Mesothelial cell of epicardium (in vitro differentiated cells): ENCODE measurements around the gene LAMTOR1. TPM values are rescaled to one million over a fixed set of nuclear protein-coding genes. Genes with fewer than 3 reads are reported as not detected.
A peak's percentile ranks its signal among the peaks of the same experiment; 100 is the strongest.

ENCODE experiments used
- DNase-seq, 2 experiments: peaks; one replicate each; pipeline ENCODE4 v3.0.0; 2021; ENCODE audit warnings: low spot score in 2 of 2; ENCODE audit not compliant: unreplicated experiment in 2 of 2
- H3K27ac Mint-ChIP-seq: 2 replicates; pipeline ENCODE4 v1.8.0; 2021; ENCODE audit warnings: mixed read lengths
- H3K27me3 Mint-ChIP-seq: 2 replicates; pipeline ENCODE4 v1.8.0; 2021; ENCODE audit warnings: low read depth, mixed read lengths
- H3K36me3 Mint-ChIP-seq: 2 replicates; pipeline ENCODE4 v1.8.0; 2021; ENCODE audit warnings: mixed read lengths
- H3K4me1 Mint-ChIP-seq: 2 replicates; pipeline ENCODE4 v1.8.0; 2021; ENCODE audit warnings: mixed read lengths
- H3K4me3 Mint-ChIP-seq: 2 replicates; pipeline ENCODE4 v1.8.0; 2021; ENCODE audit warnings: mild to moderate bottlenecking, moderate library complexity, mixed read lengths
- H3K9me3 Mint-ChIP-seq: 2 replicates; pipeline ENCODE4 v1.8.0; 2021; ENCODE audit warnings: mixed read lengths
- total RNA-seq: library from RNA; stranded (reverse); gene quantifications from 3 replicates; pipeline ENCODE4 v1.2.1, GENCODE V29; 2021
- TF ChIP-seq, protein P1 (sequence below): fragments of 200-600 bp; sonication (generic); IDR thresholded peaks from one replicate; pipeline ENCODE4 v1.5.0; 2021; ENCODE audit warnings: antibody characterized with exemption; ENCODE audit not compliant: unreplicated experiment

Gene LAMTOR1
- total RNA-seq, 1 donor from 2014 or later: 69.1 TPM

DNA sequence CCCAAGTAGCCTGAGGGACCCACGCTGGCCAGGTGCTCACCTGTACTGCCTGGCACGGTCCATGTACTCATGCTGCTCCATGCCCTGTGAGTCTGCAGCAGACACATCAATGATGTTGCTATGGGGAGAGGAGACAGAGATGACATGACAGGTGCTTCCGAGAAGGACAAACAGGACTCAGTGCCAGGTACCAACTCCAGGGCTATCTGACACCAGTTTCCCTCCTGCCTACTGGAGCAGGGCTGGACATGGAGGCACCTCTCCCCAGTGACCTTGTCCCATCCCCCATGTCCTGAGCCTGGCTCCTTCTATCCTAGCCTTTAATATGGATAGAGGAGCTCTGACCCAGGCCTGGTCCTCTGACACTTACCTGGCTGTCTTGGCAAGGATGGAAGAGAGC is 4.4 kb downstream of the LAMTOR1 start:
- Mint-ChIP-seq H3K27ac (no peak overlapping the region), H3K27me3 (no peaks in the 10 kb centered on the region), H3K9me3 (no peaks in the 10 kb centered on the region), H3K36me3 (peaks cover 21% of the 10 kb centered on the region), H3K4me3 (no peak overlapping the region), H3K4me1 (peaks cover 28% of the 10 kb centered on the region)
- DNase-seq: no peak
- TF ChIP-seq, protein P1, sequence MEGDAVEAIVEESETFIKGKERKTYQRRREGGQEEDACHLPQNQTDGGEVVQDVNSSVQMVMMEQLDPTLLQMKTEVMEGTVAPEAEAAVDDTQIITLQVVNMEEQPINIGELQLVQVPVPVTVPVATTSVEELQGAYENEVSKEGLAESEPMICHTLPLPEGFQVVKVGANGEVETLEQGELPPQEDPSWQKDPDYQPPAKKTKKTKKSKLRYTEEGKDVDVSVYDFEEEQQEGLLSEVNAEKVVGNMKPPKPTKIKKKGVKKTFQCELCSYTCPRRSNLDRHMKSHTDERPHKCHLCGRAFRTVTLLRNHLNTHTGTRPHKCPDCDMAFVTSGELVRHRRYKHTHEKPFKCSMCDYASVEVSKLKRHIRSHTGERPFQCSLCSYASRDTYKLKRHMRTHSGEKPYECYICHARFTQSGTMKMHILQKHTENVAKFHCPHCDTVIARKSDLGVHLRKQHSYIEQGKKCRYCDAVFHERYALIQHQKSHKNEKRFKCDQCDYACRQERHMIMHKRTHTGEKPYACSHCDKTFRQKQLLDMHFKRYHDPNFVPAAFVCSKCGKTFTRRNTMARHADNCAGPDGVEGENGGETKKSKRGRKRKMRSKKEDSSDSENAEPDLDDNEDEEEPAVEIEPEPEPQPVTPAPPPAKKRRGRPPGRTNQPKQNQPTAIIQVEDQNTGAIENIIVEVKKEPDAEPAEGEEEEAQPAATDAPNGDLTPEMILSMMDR: no peak

DNA sequence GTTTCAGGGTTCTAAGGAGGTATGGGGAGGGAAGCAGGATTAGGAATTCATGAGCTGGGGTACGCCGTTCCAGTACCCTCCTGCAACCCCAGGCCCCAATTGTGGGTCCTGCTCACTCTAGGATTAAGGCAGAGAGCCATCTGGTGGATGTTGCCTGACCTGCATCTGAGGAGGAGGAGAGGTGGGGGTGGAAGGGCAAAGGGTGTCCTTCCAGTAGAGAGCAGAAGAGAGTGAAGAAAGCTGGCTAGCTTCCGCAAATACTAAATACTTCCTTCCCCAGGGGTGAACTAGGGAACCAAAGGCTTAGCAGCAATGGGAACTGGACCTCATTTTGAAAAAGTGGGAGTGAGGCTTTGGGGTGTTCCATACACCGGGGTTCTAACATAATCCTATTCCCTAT is 11.8 kb downstream of the LAMTOR1 start:
- Mint-ChIP-seq H3K36me3 (peaks cover 3% of the 10 kb centered on the region), H3K9me3 (no peaks in the 10 kb centered on the region), H3K4me3 (no peak overlapping the region), H3K27ac (peak overlapping the region; percentile 7), H3K27me3 (no peaks in the 10 kb centered on the region), H3K4me1 (no peaks in the 10 kb centered on the region)
- TF ChIP-seq, protein P1: no peak
- peak in 1 of 2 experiments; percentile 59 for DNase-seq

DNA sequence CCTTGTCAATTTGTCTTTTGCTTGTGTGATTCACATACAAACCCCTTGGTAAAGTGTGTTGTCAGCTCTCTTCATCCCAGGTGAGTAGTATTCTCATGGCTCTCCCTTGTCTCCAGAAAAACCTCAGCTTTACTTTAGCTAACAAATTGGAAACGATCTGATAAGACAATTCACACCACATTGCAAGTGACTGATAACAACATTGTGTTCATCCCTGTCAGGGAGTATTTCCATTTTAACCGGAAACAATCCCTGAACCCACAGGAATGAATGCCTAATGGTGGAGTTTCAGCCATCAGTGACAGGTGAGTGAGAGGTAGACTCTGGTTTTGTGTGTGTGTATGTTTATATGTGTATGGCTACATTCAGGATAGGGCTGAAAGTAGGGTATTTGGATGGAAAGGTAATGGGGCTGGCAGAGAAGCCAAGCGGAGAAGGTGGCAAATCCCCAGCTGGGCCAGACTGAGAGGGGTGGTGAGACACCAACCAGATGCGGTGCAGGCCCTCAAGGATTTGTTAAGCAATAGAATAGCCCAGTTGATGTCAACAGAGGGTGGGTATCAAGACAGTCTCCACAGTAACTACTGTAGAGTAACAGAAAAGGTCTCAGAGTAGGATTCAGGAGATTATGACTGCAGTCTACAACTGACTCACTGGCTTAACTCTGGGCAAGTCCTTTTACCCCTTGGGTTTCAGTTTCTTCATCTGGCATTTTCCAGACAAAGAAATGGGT is 14.9 kb downstream of the LAMTOR1 start:
- Mint-ChIP-seq H3K9me3 (no peaks in the 10 kb centered on the region), H3K4me1 (peaks cover 10% of the 10 kb centered on the region), H3K27ac (no peak overlapping the region), H3K36me3 (peaks cover 4% of the 10 kb centered on the region), H3K4me3 (no peak overlapping the region), H3K27me3 (no peaks in the 10 kb centered on the region)
- DNase-seq: no peak
- TF ChIP-seq, protein P1: no peak

DNA sequence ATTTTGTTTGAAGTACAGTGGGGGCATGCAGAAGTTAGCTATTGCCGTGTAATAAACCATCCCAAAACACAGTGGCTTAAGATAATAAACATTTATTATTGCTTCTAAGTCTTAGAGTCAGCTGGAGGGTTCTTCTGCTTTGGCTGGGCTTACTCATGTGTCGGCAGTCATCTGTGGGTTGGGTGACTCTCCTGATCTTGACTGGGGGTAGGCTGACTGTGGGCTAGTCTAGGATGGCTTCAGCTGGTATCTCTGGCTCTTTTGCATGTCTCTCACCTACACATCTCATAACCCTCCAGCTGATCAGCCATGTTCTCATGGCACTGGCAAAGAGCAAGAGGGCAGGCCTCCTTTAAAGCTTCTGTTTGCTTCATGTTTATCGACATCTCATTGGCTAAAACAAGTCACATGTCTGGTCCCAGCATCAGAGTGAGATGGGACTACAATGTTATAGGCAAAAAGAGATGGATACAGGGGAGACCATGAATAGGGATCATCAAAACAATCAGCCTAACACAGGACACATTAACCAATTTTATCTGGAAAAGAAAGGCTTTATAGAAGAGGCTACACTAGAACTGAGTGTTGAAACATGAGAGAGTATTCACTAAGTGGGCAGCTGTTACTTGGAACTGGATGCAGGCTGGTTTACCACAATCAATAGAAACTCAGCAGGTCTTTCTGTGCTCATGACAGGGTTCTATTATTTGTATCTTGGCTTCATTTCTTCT is 17.3 kb downstream of the LAMTOR1 start:
- Mint-ChIP-seq H3K9me3 (no peaks in the 10 kb centered on the region), H3K27ac (no peak overlapping the region), H3K36me3 (peaks cover 4% of the 10 kb centered on the region), H3K4me1 (peaks cover 20% of the 10 kb centered on the region), H3K27me3 (no peaks in the 10 kb centered on the region), H3K4me3 (no peak overlapping the region)
- TF ChIP-seq, protein P1: no peak
- no peak for DNase-seq

DNA sequence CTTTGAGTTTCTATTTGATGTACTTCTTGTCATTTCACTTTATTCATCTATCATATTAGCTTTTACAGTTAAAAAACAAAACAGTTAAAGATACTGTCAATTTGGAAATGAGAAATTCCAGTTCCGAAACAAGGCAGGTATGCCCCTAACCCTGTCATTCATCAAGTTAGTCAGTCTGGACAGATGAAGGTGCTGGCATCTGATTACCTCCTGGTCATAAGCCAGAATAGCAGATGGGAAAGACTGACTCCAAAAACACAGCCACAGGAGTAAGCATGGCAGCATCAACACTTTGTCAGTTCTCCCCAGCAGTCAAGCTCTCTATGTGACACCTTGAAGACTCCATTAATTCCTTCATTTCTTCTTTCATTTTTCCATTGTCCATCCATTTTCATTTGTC is 18.1 kb downstream of the LAMTOR1 start:
- TF ChIP-seq, protein P1: no peak
- H3K9me3 Mint-ChIP-seq: no peaks in the 10 kb centered on the region
- H3K27ac Mint-ChIP-seq: no peak overlapping the region
- H3K36me3 Mint-ChIP-seq: peaks cover 4% of the 10 kb centered on the region
- no peak for DNase-seq
- no peaks in the 10 kb centered on the region for H3K27me3 Mint-ChIP-seq
- H3K4me1 Mint-ChIP-seq: peaks cover 24% of the 10 kb centered on the region
- H3K4me3 Mint-ChIP-seq: no peak overlapping the region
